AG04450 (cell line): ENCODE data around the gene GGT6. TPM values are rescaled to one million over a fixed set of nuclear protein-coding genes. Genes with fewer than 3 reads are reported as not detected.

ENCODE experiments used
- CTCF ChIA-PET: fragments of 300-600, 350-600 bp; formaldehyde crosslinking; extraction: SDS; loops from one replicate; lab custom pipeline; 2022; ENCODE audit warnings: antibody characterized with exemption, inconsistent platforms; lab: Charles Lee
- POLR2A ChIA-PET: fragments of 350-600 bp; formaldehyde crosslinking; extraction: SDS; loops from one replicate; lab custom pipeline; 2021; ENCODE audit warnings: antibody characterized with exemption, inconsistent platforms; lab: Yijun Ruan, JAX
- DNase-seq: peaks from one replicate; pipeline ENCODE4 v3.0.0-alpha.2; 2011; ENCODE audit warnings: low read depth, low spot score
- H3K27ac ChIP-seq: one replicate; pipeline ENCODE4 v1.5.1; 2012; ENCODE audit warnings: low read depth, low read length, control low read depth
- H3K27me3 ChIP-seq: one replicate; pipeline ENCODE4 v1.6.0; 2012; ENCODE audit warnings: low read length; ENCODE audit not compliant: control insufficient read depth, insufficient read depth
- H3K4me3 ChIP-seq: 2 replicates; pipeline ENCODE4 v1.5.1; 2011; ENCODE audit warnings: mild to moderate bottlenecking, low read depth, low read length, control low read depth
- H3K9me3 ChIP-seq: 2 replicates; pipeline ENCODE4 v1.5.1; 2012; ENCODE audit warnings: low read length; ENCODE audit not compliant: control insufficient read depth, insufficient read depth
- polyA plus RNA-seq: library from polyadenylated mRNA; depleted of rRNA; stranded (reverse); fragments of >200 nt; gene quantifications from 2 replicates; pipeline ENCODE4 v1.2.3, GENCODE V29; 2011
- TF ChIP-seq, protein P1 (sequence below): IDR thresholded peaks from 2 replicates; pipeline ENCODE4 v1.5.1; 2011; ENCODE audit warnings: low read depth, low read length, control low read depth, inconsistent platforms

The GGT6 gene
- polyA plus RNA-seq, 1 experiment, result not detected

DNA sequence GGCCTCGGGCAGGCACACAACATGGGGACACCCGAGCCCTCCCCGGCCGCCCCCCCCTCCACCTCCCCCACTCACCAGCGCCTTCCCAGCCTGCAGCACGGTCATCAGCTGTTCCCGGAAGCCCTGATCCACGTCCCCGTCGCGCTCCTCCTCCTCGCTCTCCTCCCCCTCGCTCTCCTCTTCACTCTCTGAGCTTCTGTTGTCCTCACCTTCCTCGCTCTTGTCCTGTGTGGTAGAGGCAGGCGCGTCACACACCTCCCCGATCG lies 15.5 kb downstream of the GGT6 start:
- POLR2A ChIA-PET, result no interaction called here
- DNase-seq, result no peak
- Histone ChIP-seq H3K4me3 (no peak overlapping the region), H3K9me3 (no peaks in the 10 kb centered on the region), H3K27ac (no peak overlapping the region), H3K27me3 (no peaks in the 10 kb centered on the region)
- TF ChIP-seq, protein P1, sequence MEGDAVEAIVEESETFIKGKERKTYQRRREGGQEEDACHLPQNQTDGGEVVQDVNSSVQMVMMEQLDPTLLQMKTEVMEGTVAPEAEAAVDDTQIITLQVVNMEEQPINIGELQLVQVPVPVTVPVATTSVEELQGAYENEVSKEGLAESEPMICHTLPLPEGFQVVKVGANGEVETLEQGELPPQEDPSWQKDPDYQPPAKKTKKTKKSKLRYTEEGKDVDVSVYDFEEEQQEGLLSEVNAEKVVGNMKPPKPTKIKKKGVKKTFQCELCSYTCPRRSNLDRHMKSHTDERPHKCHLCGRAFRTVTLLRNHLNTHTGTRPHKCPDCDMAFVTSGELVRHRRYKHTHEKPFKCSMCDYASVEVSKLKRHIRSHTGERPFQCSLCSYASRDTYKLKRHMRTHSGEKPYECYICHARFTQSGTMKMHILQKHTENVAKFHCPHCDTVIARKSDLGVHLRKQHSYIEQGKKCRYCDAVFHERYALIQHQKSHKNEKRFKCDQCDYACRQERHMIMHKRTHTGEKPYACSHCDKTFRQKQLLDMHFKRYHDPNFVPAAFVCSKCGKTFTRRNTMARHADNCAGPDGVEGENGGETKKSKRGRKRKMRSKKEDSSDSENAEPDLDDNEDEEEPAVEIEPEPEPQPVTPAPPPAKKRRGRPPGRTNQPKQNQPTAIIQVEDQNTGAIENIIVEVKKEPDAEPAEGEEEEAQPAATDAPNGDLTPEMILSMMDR, result no peak
- CTCF ChIA-PET, result no interaction called here

DNA sequence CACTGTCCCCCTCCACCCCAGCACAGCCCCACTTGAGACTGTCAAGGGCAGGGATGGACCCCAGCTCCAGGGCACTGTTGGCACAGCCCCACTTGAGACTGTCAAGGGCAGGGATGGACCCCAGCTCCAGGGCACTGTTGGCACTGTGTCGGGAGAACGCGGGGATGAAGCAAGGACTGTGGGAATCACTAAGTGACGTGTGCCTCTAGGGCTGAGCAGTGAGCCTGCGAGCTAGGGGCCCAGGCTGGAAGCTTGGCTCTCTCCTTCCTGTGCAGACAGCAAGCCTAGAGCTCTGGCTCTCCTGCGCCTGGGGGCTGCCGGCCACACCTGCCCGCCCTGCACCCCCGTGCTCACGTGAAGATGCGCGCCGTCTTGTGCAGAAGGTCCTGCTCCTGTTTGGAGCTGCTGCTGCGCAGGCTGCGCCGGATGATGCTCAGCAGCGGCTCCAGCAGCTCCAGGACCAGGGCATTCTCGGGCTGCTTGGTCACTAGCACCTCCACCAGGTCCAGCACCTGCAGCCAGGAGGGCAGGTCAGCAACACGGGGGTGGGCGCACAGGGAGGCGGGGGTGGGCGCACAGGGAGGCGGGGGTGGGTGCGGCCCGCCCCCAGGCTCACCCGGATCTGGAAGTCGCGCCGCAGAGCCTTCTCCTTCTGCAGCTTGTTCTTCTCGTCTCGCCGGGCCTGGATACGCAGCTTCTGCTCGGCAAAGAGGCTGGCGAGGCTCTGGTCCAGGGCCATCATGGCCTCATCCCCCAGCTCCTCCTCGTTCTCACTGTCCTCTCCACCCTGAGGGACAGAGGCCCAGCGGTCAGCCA lies 16.0 kb downstream of the GGT6 start:
- ChIA-PET CTCF (no interaction called here), POLR2A (interaction anchor here (0.9 kb wide), 1 partner anchor 10 kb away, joined by 3 read pairs; no protein-coding TSS in a partner anchor)
- no peaks in the 10 kb centered on the region for H3K27me3 ChIP-seq
- DNase-seq, result no peak
- TF ChIP-seq, protein P1, result no peak
- no peaks in the 10 kb centered on the region for H3K9me3 ChIP-seq
- H3K4me3 ChIP-seq, result no peak overlapping the region
- no peak overlapping the region for H3K27ac ChIP-seq

DNA sequence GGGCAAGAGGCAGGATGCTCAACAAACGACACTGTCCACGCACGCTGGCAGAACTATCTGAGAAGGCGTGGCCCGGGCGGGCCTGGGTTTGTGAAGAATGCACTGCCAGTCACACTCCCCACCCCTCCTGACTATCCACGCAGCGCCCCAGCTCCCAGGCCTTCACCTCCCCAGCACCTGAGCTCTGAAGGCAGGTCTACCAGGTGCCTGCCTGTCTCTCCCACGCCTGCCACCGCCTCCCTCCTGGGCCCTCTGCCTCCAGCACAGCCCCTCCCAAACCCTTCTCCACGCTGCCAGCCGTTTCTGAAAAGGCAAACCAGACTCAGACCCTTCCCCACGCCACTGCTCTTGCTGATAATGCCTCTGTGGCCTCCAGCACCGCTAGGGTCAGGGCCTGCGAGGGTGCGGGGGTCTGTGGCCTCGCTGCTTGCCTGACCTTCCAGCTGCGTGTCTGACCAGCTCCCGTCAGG lies 16.8 kb downstream of the GGT6 start:
- POLR2A ChIA-PET, result interaction anchor here (0.9 kb wide), 1 partner anchor 11 kb away, joined by 3 read pairs; no protein-coding TSS in a partner anchor

DNA sequence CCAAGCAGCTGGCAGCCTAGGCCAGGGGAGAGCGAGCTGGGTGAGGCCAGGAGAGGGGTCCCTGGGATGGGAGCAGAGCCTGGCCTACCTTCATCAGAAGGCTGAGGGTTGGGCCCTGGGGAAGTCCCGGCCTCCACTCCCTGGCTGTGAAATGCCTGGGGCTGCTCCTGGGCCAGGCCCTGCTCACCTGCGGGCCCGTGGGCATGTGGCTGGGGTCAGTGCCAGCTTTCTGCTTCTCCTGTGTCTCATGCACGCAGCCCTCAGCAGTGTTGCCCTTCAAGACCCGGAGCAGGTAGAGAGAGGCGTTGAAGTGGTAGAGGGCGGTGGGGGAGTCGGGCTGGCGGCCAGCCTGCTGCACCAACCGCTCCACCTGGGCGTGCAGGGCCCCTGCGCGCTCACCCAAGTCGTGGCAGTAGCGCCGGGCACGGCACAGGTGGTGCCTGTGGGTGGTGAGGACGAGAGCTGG lies 17.6 kb downstream of the GGT6 start:
- Histone ChIP-seq H3K4me3 (no peak overlapping the region), H3K9me3 (no peaks in the 10 kb centered on the region), H3K27me3 (no peaks in the 10 kb centered on the region), H3K27ac (no peak overlapping the region)
- DNase-seq, result no peak
- POLR2A ChIA-PET, result no interaction called here
- TF ChIP-seq, protein P1, result no peak
- CTCF ChIA-PET, result interaction anchor here (1.5 kb wide), 1 partner anchor 24 kb away, joined by 5 read pairs; no protein-coding TSS in a partner anchor

More for the DNA sequence above, 16.8 kb downstream of the GGT6 start:
- DNase-seq, result no peak
- H3K4me3 ChIP-seq, result no peak overlapping the region
- CTCF ChIA-PET, result no interaction called here
- TF ChIP-seq, protein P1, result no peak
- no peaks in the 10 kb centered on the region for H3K27me3 ChIP-seq
- H3K27ac ChIP-seq, result no peak overlapping the region
- no peaks in the 10 kb centered on the region for H3K9me3 ChIP-seq
